ENCODE results near the gene SPATA31E1.

Gene SPATA31E1

GRCh38 chr9:87874304-87874623 is 8.4 kb upstream of the SPATA31E1 start:
- in situ Hi-C loops (cut with MboI; ENCODE audit: low pct_unique_long_range_greater_than_20kb, low sequenced_read_pairs, unreplicated experiment) = no loop called here
- TF ChIP-seq CTCF (IDR thresholded peaks at IDR 0.05; ENCODE audit: extremely low read depth, insufficient read depth, missing control alignments) = no peak
- no peak for DNase-seq (ENCODE audit: low spot score)

GRCh38 chr9:87875060-87875459 is 7.6 kb upstream of the SPATA31E1 start:
- TF ChIP-seq CTCF (IDR thresholded peaks at IDR 0.05; ENCODE audit: extremely low read depth, insufficient read depth, missing control alignments) = no peak
- in situ Hi-C loops (cut with MboI; ENCODE audit: low pct_unique_long_range_greater_than_20kb, low sequenced_read_pairs, unreplicated experiment) = no loop called here
- no peak for DNase-seq (ENCODE audit: low spot score)

- no peak for TF ChIP-seq CTCF (IDR thresholded peaks at IDR 0.05; ENCODE audit: extremely low read depth, insufficient read depth, missing control alignments)
- in situ Hi-C loops (cut with MboI; ENCODE audit: low pct_unique_long_range_greater_than_20kb, low sequenced_read_pairs, unreplicated experiment) = no loop called here
- DNase-seq (ENCODE audit: low spot score) = no peak
Measured at GRCh38 chr9:87875831-87876545, 6.7 kb upstream of the SPATA31E1 start.

- in situ Hi-C loops (cut with MboI; ENCODE audit: low pct_unique_long_range_greater_than_20kb, low sequenced_read_pairs, unreplicated experiment) = no loop called here
- TF ChIP-seq CTCF (IDR thresholded peaks at IDR 0.05; ENCODE audit: extremely low read depth, insufficient read depth, missing control alignments) = no peak
- DNase-seq (ENCODE audit: low spot score) = no peak
Measured at GRCh38 chr9:87876708-87877107, 6.0 kb upstream of the SPATA31E1 start.

GRCh38 chr9:87878989-87879511 is 3.6 kb upstream of the SPATA31E1 start:
- DNase-seq (ENCODE audit: low spot score) = no peak
- in situ Hi-C loops (cut with MboI; ENCODE audit: low pct_unique_long_range_greater_than_20kb, low sequenced_read_pairs, unreplicated experiment) = no loop called here
- no peak for TF ChIP-seq CTCF (IDR thresholded peaks at IDR 0.05; ENCODE audit: extremely low read depth, insufficient read depth, missing control alignments)

- in situ Hi-C loops (cut with MboI; ENCODE audit: low pct_unique_long_range_greater_than_20kb, low sequenced_read_pairs, unreplicated experiment) = no loop called here
- TF ChIP-seq CTCF (IDR thresholded peaks at IDR 0.05; ENCODE audit: extremely low read depth, insufficient read depth, missing control alignments) = no peak
- DNase-seq (ENCODE audit: low spot score) = no peak
Measured at GRCh38 chr9:87880116-87880515, 2.6 kb upstream of the SPATA31E1 start.
